Spleen (tissue), 11 donors: ENCODE results near the gene RNH1. TPM values are rescaled to one million over a fixed set of nuclear protein-coding genes. Genes with fewer than 3 reads are reported as not detected.

Source experiments
- DNase-seq: peaks from one replicate; pipeline ENCODE4 v3.0.0-alpha.2; 2020
- H3K27ac ChIP-seq, 8 donors: fragments of 200-600 bp; sonication (generic) in 7 of 8; 1 replicate in 4 of 8; 2 replicates in 4 of 8; pipeline versions ENCODE4 v1.5.0 to v1.8.0; 2016 to 2021; ENCODE audit warnings: inconsistent platforms in 4 of 8, mild to moderate bottlenecking in 4 of 8, moderate library complexity in 1 of 8
- H3K27me3 ChIP-seq, 7 donors: fragments of 200-600 bp; sonication (generic) in 6 of 7; replicated peaks in 1 of 7; 1 replicate in 4 of 7; 2 replicates in 3 of 7; pipeline versions ENCODE4 v1.5.0 to v1.8.0; 2016 to 2021; ENCODE audit warnings: inconsistent platforms in 3 of 7, mild to moderate bottlenecking in 1 of 7
- H3K36me3 ChIP-seq, 6 donors: fragments of 200-600 bp; sonication (generic) in 5 of 6; 1 replicate in 4 of 6; 2 replicates in 2 of 6; pipeline versions ENCODE4 v1.5.0 to v1.8.0; 2016 to 2021; ENCODE audit warnings: inconsistent platforms in 2 of 6
- H3K4me1 ChIP-seq, 6 donors: fragments of 200-600 bp; sonication (generic) in 5 of 6; 1 replicate in 3 of 6; 2 replicates in 3 of 6; pipeline versions ENCODE4 v1.5.0 to v1.8.0; 2016 to 2021; ENCODE audit warnings: inconsistent platforms in 3 of 6
- H3K4me3 ChIP-seq, 8 donors: fragments of 200-600 bp; sonication (generic) in 7 of 8; 1 replicate in 4 of 8; 2 replicates in 4 of 8; pipeline versions ENCODE4 v1.5.0 to v1.8.0; 2016 to 2021; ENCODE audit warnings: inconsistent platforms in 4 of 8, mild to moderate bottlenecking in 4 of 8, moderate library complexity in 2 of 8
- H3K9me3 ChIP-seq, 8 donors: fragments of 200-600 bp; sonication (generic) in 7 of 8; 1 replicate in 4 of 8; 2 replicates in 4 of 8; pipeline versions ENCODE4 v1.5.0 to v1.8.0; 2016 to 2021; ENCODE audit warnings: inconsistent platforms in 4 of 8
- POLR2A ChIP-seq, 3 donors: fragments of 450-650 bp; IDR thresholded peaks; one replicate each; pipeline ENCODE4 v1.5.1; 2017; ENCODE audit warnings: antibody characterized with exemption in 3 of 3, mild to moderate bottlenecking in 1 of 3
- POLR2AphosphoS5 ChIP-seq, 3 donors: sonication (generic); formaldehyde crosslinking; IDR thresholded peaks; one replicate each; pipeline ENCODE4 v1.5.1; 2017; ENCODE audit warnings: antibody characterized with exemption in 3 of 3
- WGBS, 5 donors: extraction: QIAGEN DNeasy Blood & Tissue Kit in 3 of 5; methylation state at CpG; one replicate each; pipeline versions ENCODE4 v1.1.5 to v1.1.7; 2013 to 2018; 5-methylcytosine and 5-hydroxymethylcytosine counted together
- intact Hi-C: fragments of 100-400 bp; cut with DNase I; formaldehyde crosslinking; loops from one replicate; pipeline ENCODE4 v1.15.0; 2023; ENCODE audit warnings: low total_unique reads
- polyA plus RNA-seq, 3 donors: library from polyadenylated mRNA; stranded (reverse); fragments of 200-250 nt; gene quantifications; one replicate each; pipeline ENCODE4 v1.2.1, GENCODE V29; 2013
- total RNA-seq, 7 donors: library from RNA; depleted of rRNA in 3 of 7; stranded (reverse); fragments of >200 nt in 3 of 7; fragmentation: NEBNext Ultra II Directional in 4 of 7; extraction: Animal tissue kit (Norgen Biotek cat#: 25700) in 4 of 7; gene quantifications; one replicate each; pipeline versions ENCODE4 v1.1.0 to v1.2.1, GENCODE V29; 2016 to 2021
- TF ChIP-seq, protein P1 (sequence below), 11 experiments: fragments of 200-600 bp in 7 of 11; fragments of 450-650 bp in 4 of 11; sonication (generic) in 4 of 11; IDR thresholded peaks in 8 of 11; conservative IDR thresholded peaks in 3 of 11; 1 replicate in 7 of 11; 2 replicates in 4 of 11; pipeline versions ENCODE4 v1.4.0 to v1.8.0; 2016 to 2021; ENCODE audit warnings: antibody characterized with exemption in 11 of 11, inconsistent platforms in 4 of 11, mild to moderate bottlenecking in 1 of 11
- donor health status: healthy with polysubstance abuse.
- donor health status: DM: no; HTN: no; CAD: no; lungs with moderate emphysema.
- donor health status: DM: no; HTN: no; CAD: no.
- donor health status: Bipolar disorder and iron deficiency.
- donor health status: healthy.
- donor health status: DM: no; HTN: no; CAD: no.
- donor health status: DM: yes; HTN: yes; CAD: no.

RNH1 gene
- total and polyA plus RNA-seq, 10 donors = 72.8 to 159 (median 145) TPM

- Histone ChIP-seq H3K4me1 (peaks cover 0 to 17% (median 11%) of the 10 kb centered on the region in 6 donors), H3K4me3 (no peak overlapping the region), H3K27ac (no peak overlapping the region), H3K9me3 (peaks cover 0 to 18% (median 13%) of the 10 kb centered on the region in 8 donors), H3K36me3 (peaks cover 0 to 25% (median 0%) of the 10 kb centered on the region in 6 donors), H3K27me3 (no peaks in the 10 kb centered on the region)
- intact Hi-C loops = no loop called here
- DNase-seq = no peak
- WGBS, 5 donors = 97 to 100% (median 98%) methylated on average over 4 of the region's 4 CpGs
- TF ChIP-seq, protein P1, sequence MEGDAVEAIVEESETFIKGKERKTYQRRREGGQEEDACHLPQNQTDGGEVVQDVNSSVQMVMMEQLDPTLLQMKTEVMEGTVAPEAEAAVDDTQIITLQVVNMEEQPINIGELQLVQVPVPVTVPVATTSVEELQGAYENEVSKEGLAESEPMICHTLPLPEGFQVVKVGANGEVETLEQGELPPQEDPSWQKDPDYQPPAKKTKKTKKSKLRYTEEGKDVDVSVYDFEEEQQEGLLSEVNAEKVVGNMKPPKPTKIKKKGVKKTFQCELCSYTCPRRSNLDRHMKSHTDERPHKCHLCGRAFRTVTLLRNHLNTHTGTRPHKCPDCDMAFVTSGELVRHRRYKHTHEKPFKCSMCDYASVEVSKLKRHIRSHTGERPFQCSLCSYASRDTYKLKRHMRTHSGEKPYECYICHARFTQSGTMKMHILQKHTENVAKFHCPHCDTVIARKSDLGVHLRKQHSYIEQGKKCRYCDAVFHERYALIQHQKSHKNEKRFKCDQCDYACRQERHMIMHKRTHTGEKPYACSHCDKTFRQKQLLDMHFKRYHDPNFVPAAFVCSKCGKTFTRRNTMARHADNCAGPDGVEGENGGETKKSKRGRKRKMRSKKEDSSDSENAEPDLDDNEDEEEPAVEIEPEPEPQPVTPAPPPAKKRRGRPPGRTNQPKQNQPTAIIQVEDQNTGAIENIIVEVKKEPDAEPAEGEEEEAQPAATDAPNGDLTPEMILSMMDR (IDR thresholded peaks at IDR 0.05 in 8 of 11, conservative IDR thresholded peaks at IDR 0.05 in 3 of 11) = no peak
Observed at GRCh38 chr11:516400-516799, 9.4 kb upstream of the RNH1 start.

- WGBS, 5 donors = 85 to 98% (median 93%) methylated on average over 6 of the region's 6 CpGs
- H3K27ac ChIP-seq = no peak overlapping the region
Observed at GRCh38 chr11:515131-515530, 8.1 kb upstream of the RNH1 start.

GRCh38 chr11:514606-515005 lies 7.6 kb upstream of the RNH1 start:
- Histone ChIP-seq H3K36me3 (peaks cover 0 to 43% (median 2%) of the 10 kb centered on the region in 6 donors), H3K9me3 (peaks cover 0 to 18% (median 13%) of the 10 kb centered on the region in 8 donors), H3K4me1 (peaks cover 0 to 17% (median 11%) of the 10 kb centered on the region in 6 donors), H3K4me3 (no peak overlapping the region), H3K27me3 (no peaks in the 10 kb centered on the region), H3K27ac (no peak overlapping the region)
- 60 to 89% (median 78%) methylated on average over 10 of the region's 10 CpGs for WGBS, 5 donors
- intact Hi-C loops = no loop called here
- TF ChIP-seq POLR2AphosphoS5 (IDR thresholded peaks at IDR 0.05) (no peak), POLR2A (IDR thresholded peaks at IDR 0.05) (no peak)
- TF ChIP-seq, protein P1 (IDR thresholded peaks at IDR 0.05 in 8 of 11, conservative IDR thresholded peaks at IDR 0.05 in 3 of 11) = no peak
- no peak for DNase-seq

More at GRCh38 chr11:515131-515530, 8.1 kb upstream of the RNH1 start:
- intact Hi-C loops = no loop called here
- Histone ChIP-seq H3K36me3 (peaks cover 0 to 38% (median 2%) of the 10 kb centered on the region in 6 donors), H3K4me1 (peaks cover 0 to 17% (median 11%) of the 10 kb centered on the region in 6 donors), H3K4me3 (no peak overlapping the region), H3K9me3 (peaks cover 0 to 18% (median 13%) of the 10 kb centered on the region in 8 donors), H3K27me3 (no peaks in the 10 kb centered on the region)
- DNase-seq = no peak
- TF ChIP-seq, protein P1 (IDR thresholded peaks at IDR 0.05 in 8 of 11, conservative IDR thresholded peaks at IDR 0.05 in 3 of 11) = no peak
- no peak for TF ChIP-seq POLR2AphosphoS5 (IDR thresholded peaks at IDR 0.05)
- TF ChIP-seq POLR2A (IDR thresholded peaks at IDR 0.05) = no peak

DNA sequence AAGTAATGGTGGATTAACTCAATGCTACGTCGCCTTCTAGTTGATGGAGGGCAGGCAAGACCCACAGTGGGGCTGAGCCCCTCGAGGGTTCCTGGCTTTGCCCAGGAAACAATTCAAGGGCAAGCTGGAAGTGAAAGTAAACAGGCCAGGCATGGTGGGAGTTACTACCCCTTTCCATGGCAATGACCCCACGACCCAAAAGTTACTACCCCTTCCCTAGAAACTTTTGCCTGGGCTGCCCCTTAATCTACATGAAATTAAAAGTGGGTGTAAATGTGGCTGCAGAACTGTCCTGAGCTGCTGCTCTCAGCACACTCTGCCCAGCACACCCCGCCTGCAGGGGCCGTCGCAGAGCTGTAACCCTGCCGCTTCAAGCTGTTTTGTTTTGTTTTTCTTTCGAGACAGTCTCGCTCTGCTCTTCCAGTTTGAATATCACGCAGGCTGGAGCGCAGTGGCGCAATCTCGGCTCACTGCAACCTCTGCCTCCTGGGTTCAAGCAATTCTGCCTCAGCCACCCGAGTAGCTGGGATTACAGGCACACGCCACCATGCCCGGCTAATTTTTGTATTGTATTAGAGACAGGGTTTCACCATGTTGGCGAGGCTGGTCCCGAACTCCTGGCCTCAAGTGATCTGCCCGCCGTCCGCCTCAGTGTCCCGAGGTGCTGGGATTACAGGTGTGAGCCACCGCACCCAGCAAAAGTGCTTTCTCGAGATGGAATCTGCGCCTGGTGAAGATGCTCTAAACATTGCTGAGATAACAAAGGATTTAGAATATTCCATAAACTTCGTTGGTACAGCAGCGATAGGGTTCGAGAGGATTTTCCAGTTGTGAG lies 5.9 kb upstream of the RNH1 start:
- peaks cover 0 to 12% (median 4%) of the 10 kb centered on the region in 6 donors for H3K4me1 ChIP-seq
- WGBS, 5 donors = 89 to 93% (median 91%) methylated on average over 29 of the region's 29 CpGs
- intact Hi-C loops = no loop called here
- H3K36me3 ChIP-seq = peaks cover 0 to 55% (median 2%) of the 10 kb centered on the region in 6 donors
- peaks cover 0 to 18% (median 13%) of the 10 kb centered on the region in 8 donors for H3K9me3 ChIP-seq
- H3K27ac ChIP-seq = peak overlapping the region in 3 of 8 donors; percentile 7 to 52 (median 11)
- no peak for TF ChIP-seq POLR2A (IDR thresholded peaks at IDR 0.05)
- TF ChIP-seq POLR2AphosphoS5 (IDR thresholded peaks at IDR 0.05) = peak in 2 of 3 donors; percentile 17 to 44
- TF ChIP-seq, protein P1 (IDR thresholded peaks at IDR 0.05 in 8 of 11, conservative IDR thresholded peaks at IDR 0.05 in 3 of 11) = no peak
- H3K27me3 ChIP-seq = no peaks in the 10 kb centered on the region
- H3K4me3 ChIP-seq = no peak overlapping the region
- DNase-seq = no peak
